C4-2B (cell line): ENCODE data around the gene MAFB.

Experiments used
- CTCF ChIP-seq: fragments of 450-650 bp; conservative IDR thresholded peaks from 2 replicates; pipeline ENCODE4 v1.5.1; 2017; ENCODE audit warnings: mild to moderate bottlenecking
- ZFX ChIP-seq: fragments of 450-650 bp; IDR thresholded peaks from 2 replicates; pipeline ENCODE4 v1.6.1; 2017

- TF ChIP-seq CTCF (no peak), ZFX (no peak)
Measured at GRCh38 chr20:40694246-40694645, 5.2 kb upstream of the MAFB start.
